ENCODE data around the gene FAM170B. TPM values are rescaled to one million over a fixed set of nuclear protein-coding genes. Genes with fewer than 3 reads are reported as not detected.

The FAM170B gene
- total and polyA plus RNA-seq, 2 of the 4 experiments (the other 2 are of a cell fraction) = not detected

DNA sequence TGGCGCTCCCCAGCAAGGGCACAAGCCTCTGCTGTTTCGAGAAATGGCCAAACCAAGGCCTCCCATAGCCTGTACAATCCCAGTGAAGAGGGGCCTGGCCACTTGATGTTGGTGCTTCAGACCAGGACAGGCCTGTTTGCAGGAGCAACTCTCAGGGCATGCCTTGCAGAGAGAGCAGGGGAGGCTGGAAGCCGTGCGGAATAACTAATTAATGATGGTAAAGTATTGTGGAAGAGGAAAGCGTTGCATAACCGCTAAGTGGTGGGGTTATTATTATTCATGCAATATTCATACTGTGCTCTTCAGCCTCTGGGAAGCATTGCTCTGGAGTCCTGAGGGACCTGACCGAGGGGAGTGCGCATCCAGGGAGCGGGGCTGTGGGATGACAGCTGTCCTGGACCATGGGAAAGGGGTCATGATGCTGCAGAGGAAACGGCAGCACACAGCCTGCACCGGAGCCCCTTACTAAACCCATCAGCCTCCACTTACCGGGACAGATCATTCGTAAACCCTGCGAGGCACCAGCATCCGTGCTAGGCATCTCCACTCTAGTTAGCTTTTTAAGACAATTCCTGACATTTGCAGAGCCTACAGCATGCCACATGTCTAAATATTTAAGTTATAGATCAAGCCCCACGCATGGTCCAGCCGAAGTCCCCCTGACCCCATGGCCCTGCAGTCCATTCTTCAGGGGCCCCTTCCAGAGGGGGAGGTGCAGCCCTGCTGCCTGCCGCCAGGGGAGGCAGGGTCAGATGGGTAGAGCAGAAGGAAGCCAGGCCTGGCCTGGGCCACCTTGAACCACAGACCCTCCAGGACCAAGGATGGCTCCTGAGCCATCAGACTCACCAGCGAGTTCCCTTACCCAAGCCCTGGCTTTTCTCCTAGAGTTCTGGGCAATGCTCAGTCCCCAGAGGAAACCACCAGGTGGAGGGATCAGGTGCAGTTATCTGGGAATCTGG, 42.8 kb upstream of the FAM170B start:
- Histone ChIP-seq H4K8ac (ENCODE audit: low read depth in 2 of 2, low read length in 2 of 2) (peak overlapping the region; percentile 89 to 91), H3K4me1 (ENCODE audit: control insufficient read depth, insufficient read depth, low read length) (peaks cover 14% of the 10 kb centered on the region), H2BK20ac (ENCODE audit: low read depth, low read length) (peak overlapping the region; percentile 97), H3K4me3 (ENCODE audit: insufficient read depth, low read depth, low read length) (no peak overlapping the region), H3K14ac (replicated peaks; ENCODE audit: low read depth, low read length) (peak overlapping the region; percentile 97), H4K5ac (ENCODE audit: low read depth, low read length) (peak overlapping the region; percentile 28), H3K27me3 (ENCODE audit: control insufficient read depth, insufficient read depth, low read length) (no peaks in the 10 kb centered on the region), H3K18ac (ENCODE audit: low read depth, low read length) (peak overlapping the region; percentile 40; the same call in 1 of the 2 replicates), H3K79me1 (ENCODE audit: low read depth in 1 of 2, low read length in 2 of 2) (no peaks in the 10 kb centered on the region), H4K20me1 (ENCODE audit: insufficient read depth, low read length) (no peaks in the 10 kb centered on the region), H2AK9ac (replicated peaks; ENCODE audit: low read depth, low read length, poor library complexity) (peak overlapping the region; percentile 45), H3K4me2 (ENCODE audit: low read depth, low read length) (no peak overlapping the region), H2AK5ac (ENCODE audit: low read depth, low read length) (peak overlapping the region; percentile 65), H2BK5ac (ENCODE audit: low read depth, low read length, poor library complexity, severe bottlenecking) (peak overlapping the region; percentile 86), H3K23ac (ENCODE audit: low read depth, low read length) (peak overlapping the region; percentile 86), H4K91ac (ENCODE audit: insufficient read depth, low read depth, low read length) (peak overlapping the region; percentile 95), H2BK15ac (ENCODE audit: low read depth, low read length) (peak overlapping the region; percentile 91; the same call in 2 of the 3 replicates), H3K27ac (ENCODE audit: insufficient read depth, low read length) (peak overlapping the region; percentile 61), H3K9ac (ENCODE audit: low read depth, low read length) (no peak overlapping the region), H3K36me3 (ENCODE audit: control insufficient read depth, insufficient read depth, low read length) (no peaks in the 10 kb centered on the region), H2BK120ac (ENCODE audit: low read depth, low read length) (peak overlapping the region; percentile 97), H3K56ac (ENCODE audit: extremely low read depth, insufficient read depth, low read length) (peak overlapping the region; percentile 71; the same call in 1 of the 2 replicates), H3K9me3 (ENCODE audit: control insufficient read depth, insufficient read depth, low read length) (no peaks in the 10 kb centered on the region), H3K9me1 (ENCODE audit: insufficient read depth, low read length) (peaks cover 25% of the 10 kb centered on the region), H2AFZ (replicated peaks; ENCODE audit: low read length, poor library complexity) (peak overlapping the region; percentile 91), H3K4ac (ENCODE audit: low read depth, low read length) (peak overlapping the region; percentile 99)
- in situ Hi-C loops (cut with MboI; ENCODE audit: low sequenced_read_pairs) = no loop called here
- ChIA-PET CTCF (no interaction called here), POLR2A (ENCODE audit: unreplicated experiment) (no interaction called here)
- ATAC-seq (ENCODE audit: low read depth) (peak; percentile 4), DNase-seq (no peak)
- intact Hi-C loops (cut with micrococcal nuclease) = no loop called here
- no TSS peak for BruUV-seq (replicated peaks)
- TF ChIP-seq MAZ (IDR thresholded peaks at IDR 0.05; ENCODE audit: borderline replicate concordance, low read depth, low read length) (no peak), RFX5 (IDR thresholded peaks at IDR 0.05; ENCODE audit: low read depth, low read length) (no peak), SMC3 (IDR thresholded peaks at IDR 0.05; ENCODE audit: low read depth, low read length) (no peak)
- dilution Hi-C loops (cut with HindIII; ENCODE audit: low sequenced_read_pairs, unreplicated experiment) = no loop called here
- 73% methylated on average over 8 of the region's 19 CpGs; no CpG with 5 or more reads in 1 of the 2 experiments for WGBS, 2 experiments (ENCODE audit: extremely low coverage in 2 of 2, insufficient read length in 1 of 2)

All from IMR-90 (cell line).